HG03066 (cell line): ENCODE data around the gene OGT.
"Not testable (repeated sequence)": the region's sequence is repeated elsewhere in the genome, so short reads cannot be mapped to it uniquely, and the experiment has no call there.

Experiments used
- ATAC-seq: cut with Tn5 transposase; IDR thresholded peaks from one replicate; pipeline ENCODE4 v1.9.1; 2021; ENCODE audit warnings: low read depth; ENCODE audit not compliant: unreplicated experiment

The OGT gene

DNA sequence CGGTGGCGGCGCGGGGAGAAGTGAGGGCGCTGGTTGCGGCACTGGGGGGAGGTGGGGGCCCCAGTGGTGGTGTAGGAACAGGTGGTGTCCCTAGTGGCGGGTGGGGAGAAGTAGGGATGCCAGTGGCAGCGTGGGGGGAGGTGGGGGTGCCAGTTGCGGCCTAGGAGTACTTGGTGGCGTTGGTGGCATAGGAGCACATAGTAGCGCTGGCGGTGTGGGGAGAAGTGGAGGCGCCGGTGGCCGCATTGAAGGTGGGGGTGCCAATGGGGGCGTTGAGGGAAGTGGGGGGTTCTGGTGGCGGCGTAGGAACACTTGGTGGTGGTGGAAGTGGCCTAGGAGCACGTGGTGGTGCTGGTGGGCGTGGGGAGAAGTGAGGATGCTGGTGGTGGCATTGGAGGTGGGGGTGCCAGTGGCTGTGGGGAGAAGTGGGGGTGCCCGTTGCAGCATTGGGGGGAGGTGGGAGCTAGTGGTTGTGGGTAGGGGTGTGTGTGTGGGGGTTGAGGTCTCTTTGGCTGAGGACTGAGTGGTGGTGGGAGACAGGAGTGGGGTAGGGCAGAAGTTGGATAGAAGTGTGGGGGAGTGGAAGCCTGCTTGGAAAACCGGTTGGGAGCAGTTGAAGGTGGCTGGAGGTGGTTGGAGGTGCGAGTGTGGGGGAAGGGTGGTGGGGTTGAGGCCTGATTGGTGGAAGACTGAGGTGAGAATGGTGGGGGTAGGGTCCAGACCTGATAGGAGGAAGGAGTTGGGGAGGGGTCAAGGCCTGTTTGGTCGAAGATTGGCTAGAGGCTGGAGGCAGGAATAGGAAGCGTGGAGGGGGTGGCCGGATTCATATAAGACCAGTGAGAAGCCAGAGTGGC lies 46.5 kb downstream of the OGT start:
- ATAC-seq, result no peak

- no peak for ATAC-seq
Measured at GRCh38 chrX:71579990-71580380, 47.1 kb downstream of the OGT start.

GRCh38 chrX:71581210-71581609 lies 48.3 kb downstream of the OGT start:
- ATAC-seq, result no peak

DNA sequence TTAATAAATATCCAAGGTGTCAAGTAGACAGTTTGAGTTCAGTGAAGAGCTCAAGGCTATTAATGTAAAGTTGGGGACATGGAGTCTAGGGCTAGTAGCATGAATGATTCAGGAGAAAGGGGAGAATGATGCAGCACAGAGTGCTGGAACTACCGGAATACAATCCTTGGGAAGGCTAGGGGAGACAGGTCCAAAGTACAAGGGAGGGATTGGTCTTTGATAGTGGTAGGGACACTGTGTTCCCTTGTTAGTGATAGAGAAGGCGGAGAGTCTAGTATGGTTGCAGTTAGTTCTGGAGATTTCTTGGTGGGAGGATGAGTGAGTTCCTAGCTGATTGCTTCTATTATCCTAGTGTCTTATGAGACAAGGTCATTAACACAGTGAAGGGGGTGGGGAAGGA lies 54.0 kb downstream of the OGT start:
- ATAC-seq, result no peak

- ATAC-seq, result not testable (repeated sequence)
Measured at GRCh38 chrX:71593210-71593609, 60.3 kb downstream of the OGT start.

- no peak for ATAC-seq
Measured at GRCh38 chrX:71599965-71600364, 67.1 kb downstream of the OGT start.

DNA sequence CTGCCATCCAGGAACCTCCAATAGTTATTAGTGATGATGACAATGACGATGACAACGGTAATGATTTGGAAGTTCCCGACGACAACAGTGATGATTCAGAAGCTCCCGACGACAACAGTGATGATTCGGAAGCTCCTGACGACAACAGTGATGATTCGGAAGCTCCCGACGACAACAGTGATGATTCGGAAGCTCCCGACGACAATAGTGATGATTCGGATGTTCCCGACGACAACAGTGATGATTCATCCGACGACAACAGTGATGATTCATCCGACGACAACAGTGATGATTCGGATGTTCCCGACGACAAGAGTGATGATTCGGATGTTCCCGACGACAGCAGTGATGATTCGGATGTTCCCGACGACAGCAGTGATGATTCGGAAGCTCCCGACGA lies 70.7 kb downstream of the OGT start:
- no peak for ATAC-seq

DNA sequence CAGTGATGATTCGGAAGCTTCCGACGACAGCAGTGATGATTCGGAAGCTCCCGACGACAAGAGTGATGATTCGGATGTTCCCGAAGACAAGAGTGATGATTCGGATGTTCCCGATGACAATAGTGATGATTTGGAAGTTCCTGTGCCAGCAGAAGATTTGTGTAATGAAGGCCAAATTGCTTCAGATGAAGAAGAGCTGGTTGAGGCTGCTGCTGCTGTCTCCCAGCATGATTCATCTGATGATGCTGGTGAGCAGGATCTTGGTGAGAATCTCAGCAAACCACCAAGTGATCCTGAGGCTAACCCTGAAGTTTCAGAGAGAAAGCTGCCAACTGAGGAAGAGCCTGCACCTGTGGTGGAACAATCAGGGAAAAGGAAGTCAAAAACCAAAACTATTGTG lies 71.2 kb downstream of the OGT start:
- no peak for ATAC-seq

DNA sequence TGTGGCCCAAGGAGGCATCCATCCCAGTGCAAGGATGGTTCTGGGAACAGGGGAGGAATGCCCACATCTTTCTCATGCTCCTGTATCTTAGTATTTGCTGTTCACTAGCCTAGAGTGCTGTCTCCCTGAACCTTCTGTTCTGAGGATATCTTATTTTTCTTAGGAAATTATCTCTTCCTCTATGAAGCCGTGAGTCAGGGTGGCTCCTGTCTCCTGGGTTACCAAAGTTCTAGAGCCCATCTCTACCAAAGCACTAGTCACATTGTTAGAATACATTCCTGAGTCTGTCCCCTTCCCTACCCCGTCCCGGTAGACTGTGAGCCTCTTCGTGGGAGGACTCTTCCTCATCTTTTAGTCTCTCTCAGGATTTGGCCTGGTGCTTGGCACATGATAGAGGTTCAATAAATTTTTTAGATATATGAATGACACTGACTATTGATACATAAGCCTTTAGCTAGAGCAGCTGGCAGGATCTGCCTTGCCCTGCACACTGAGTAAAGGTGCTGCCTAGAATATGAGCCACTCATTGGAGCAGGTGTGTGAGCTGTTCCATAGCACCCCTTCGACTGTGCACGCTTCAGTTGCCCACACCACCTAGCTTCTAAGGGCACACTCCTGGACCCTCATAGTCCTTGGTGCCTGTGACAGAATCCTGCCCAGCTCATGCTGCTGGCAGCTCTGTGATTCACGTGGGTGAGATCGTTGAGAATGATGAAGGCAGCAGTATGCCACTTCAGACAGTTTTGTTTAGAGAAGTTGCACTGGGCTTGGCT lies 72.1 kb downstream of the OGT start:
- ATAC-seq, result no peak

GRCh38 chrX:71606536-71607216 lies 73.8 kb downstream of the OGT start:
- no peak for ATAC-seq

DNA sequence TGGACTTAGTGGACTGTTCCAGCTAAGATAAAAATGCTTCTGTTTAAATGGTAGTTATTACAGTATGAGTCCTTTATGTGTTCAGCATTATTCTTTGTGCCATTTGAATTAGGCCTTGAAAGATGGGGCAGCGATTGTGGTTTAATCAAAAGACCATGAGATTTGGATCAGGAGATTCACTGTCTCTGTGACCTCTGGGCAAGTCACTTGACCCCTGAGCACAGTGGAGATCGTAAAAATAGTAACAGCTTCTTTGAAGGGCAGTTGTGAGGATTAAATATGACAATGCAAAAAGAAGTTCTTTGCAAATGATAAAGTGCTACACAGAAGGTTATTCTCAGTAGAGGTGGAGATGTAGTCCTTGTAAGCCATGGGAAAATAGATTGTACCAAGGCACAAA lies 74.6 kb downstream of the OGT start:
- ATAC-seq, result no peak

DNA sequence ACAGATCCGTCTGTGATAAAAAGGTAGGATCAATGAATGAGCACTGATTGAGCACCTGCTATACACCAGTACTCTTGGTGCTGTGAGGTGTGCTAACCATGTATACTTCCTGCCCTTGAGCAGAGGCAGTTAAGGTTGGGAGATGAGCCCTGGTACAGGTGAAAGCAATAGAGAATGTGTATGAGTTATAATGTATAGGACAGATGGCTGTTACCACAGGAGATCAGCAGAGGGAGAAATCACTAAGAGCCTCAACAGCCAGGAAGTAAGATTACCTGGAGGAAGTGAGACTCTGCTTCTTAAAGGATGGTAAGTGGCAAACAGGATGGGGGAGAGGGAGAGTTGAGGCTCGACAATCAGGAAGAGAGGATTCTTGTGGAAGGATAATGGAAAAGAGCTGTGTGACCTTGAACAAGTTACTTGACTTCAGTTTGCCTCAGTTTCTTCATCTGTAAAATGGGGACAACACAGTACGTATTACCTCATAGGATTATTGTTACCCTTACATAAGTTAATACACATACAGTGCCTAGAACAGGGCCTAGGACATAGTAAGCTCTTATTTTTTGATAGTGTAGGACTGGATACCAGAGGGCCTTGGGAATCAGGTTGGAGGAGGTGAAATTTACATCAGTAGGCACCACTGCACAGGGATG lies 76.3 kb downstream of the OGT start:
- ATAC-seq, result no peak

GRCh38 chrX:71611736-71612135 lies 78.8 kb downstream of the OGT start:
- ATAC-seq, result not testable (repeated sequence)

GRCh38 chrX:71612256-71612655 lies 79.4 kb downstream of the OGT start:
- no peak for ATAC-seq

DNA sequence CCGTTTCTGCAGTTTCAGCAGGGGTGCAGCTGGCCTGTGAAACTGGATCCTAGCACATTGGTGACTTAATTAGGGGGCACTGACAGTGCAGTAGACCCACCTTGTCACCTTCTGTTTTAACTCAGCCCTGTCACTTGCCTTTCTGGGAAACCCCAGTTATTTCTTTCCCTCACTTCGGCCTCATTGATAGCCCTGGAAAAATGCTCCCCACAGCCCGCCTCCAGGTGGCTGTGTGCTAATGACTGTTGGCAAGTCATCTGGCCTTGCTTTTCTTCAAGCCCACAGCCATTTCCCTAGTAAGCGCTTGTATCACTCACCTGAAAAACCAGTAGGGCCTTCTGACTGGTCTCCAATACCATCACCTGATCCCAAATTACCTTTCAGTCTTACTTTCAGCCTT lies 82.2 kb downstream of the OGT start:
- ATAC-seq, result no peak

DNA sequence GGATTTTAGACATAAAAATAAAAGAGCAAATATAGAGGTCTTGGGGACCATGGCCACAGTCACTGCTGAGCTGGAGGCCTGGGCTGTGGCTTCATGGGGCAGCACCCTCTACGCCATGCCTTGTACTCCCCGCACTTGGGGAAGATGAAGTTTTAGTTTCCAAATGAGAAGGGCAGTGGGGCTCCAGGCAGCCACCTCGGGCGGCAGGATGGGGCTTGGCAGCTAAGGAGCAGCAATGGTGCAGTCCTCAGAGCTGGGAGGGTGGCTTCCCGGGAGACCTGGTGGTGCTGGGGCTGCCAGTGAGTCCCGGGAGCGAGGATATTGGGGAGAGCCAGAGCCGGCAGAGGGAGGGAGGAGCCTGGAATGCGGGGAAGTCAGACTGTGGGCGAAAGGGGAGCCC lies 83.0 kb downstream of the OGT start:
- no peak for ATAC-seq

GRCh38 chrX:71616672-71617529 lies 84.0 kb downstream of the OGT start:
- ATAC-seq, result no peak

DNA sequence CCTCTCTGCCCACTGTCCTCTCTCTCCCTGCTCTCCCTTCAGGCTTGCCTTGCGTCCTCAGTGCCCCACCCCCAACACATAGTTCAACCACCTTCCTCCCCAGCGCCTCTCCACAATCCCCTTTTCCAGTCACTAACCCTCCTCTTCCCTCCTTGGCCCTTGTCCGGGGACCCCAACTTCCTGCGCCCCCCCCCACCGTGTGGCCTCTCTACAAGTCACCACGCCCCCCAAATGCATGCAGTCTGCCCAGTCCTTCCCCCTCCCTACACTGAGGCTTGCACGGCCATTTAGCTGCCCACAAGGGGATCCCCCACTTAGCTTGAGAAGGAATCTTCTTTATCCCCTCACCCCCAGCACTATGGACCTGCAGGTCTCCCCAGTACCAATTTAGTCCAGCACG lies 84.8 kb downstream of the OGT start:
- no peak for ATAC-seq

DNA sequence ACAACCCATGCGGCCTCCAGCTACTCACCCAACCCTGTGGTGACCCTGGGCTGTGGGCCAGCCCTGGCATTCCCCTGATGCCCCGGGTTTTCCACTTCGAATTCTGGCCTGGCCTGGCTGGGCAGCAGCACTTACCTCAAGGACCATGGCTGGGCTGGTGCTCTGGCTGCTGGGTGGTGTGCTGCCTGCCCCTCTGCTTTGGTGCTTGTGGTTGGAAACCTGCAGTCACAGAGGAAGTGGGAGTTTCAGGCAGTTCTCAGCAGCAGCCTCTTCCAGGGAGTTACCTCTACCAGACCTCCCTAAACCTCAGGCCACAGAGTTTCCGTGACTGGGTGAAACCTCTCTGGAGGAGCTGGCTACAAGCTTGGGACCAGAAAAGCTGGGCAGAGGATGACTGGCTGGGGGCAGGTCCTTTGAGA lies 85.4 kb downstream of the OGT start, which contains the start of gene CXCR3:
TSS of gene CXCR3 (minus strand) at position 209 of the 419 bp plus-strand sequence. CDS start at position 147, 62 bp downstream.
- peak; percentile 55 for ATAC-seq

DNA sequence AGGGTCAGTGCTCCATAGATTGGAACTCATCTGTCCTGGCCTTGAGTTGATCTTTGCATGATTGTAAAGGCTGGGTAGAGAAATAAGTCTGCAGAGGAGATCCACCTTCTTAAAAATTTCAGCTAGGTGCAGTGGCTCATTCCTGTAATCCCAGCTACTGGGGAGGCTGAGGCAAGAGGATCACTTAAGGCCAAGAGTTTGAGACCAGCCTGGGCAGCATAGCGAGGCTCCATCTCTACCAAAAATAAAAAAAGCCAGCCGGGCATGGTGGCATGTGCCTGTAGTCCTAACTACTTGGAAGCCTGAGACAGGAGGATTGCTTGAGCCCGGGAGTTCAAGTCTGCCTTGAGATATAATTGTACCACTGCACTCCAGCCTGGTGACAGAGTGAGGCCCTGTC lies 85.9 kb downstream of the OGT start:
- no peak for ATAC-seq
